Upper lobe of left lung (tissue), 6 donors: ENCODE results near the gene IFITM5. TPM values are rescaled to one million over a fixed set of nuclear protein-coding genes. Genes with fewer than 3 reads are reported as not detected.

Experiments used
- ATAC-seq, 2 donors: fragments of 200-7000 bp; cut with Tn5 transposase; one replicate each; pipeline ENCODE4 v1.9.1; 2022; ENCODE audit warnings: mild to moderate bottlenecking in 2 of 2, moderate library complexity in 2 of 2; ENCODE audit not compliant: low FRiP score in 2 of 2
- DNase-seq, 2 donors: peaks; one replicate each; pipeline ENCODE4 v3.0.0-alpha.2; 2019 to 2020
- H3K27ac ChIP-seq, 4 donors: fragments of 200-600 bp; sonication (generic); one replicate each; pipeline ENCODE4 v1.5.1; 2016 to 2019
- H3K27me3 ChIP-seq, 4 donors: fragments of 200-600 bp; sonication (generic); one replicate each; pipeline ENCODE4 v1.5.1; 2017 to 2019
- H3K36me3 ChIP-seq, 4 donors: fragments of 200-600 bp; sonication (generic); one replicate each; pipeline ENCODE4 v1.5.1; 2016 to 2019
- H3K4me1 ChIP-seq, 4 donors: fragments of 200-600 bp; sonication (generic); one replicate each; pipeline ENCODE4 v1.5.1; 2018 to 2019
- H3K4me3 ChIP-seq, 4 donors: fragments of 200-600 bp; sonication (generic); one replicate each; pipeline ENCODE4 v1.5.1; 2017 to 2019; ENCODE audit warnings: mild to moderate bottlenecking in 2 of 4, moderate library complexity in 1 of 4
- H3K9me3 ChIP-seq, 4 donors: fragments of 200-600 bp; sonication (generic); one replicate each; pipeline ENCODE4 v1.5.1; 2018 to 2019
- EP300 ChIP-seq, 4 donors: sonication (generic); formaldehyde crosslinking; IDR thresholded peaks; one replicate each; pipeline ENCODE4 v1.5.1; 2017; ENCODE audit warnings: antibody characterized with exemption in 4 of 4, control low read depth in 2 of 4
- POLR2A ChIP-seq, 4 donors: fragments of 450-650 bp; IDR thresholded peaks; one replicate each; pipeline ENCODE4 v1.5.1; 2016 to 2017; ENCODE audit warnings: antibody characterized with exemption in 4 of 4, mild to moderate bottlenecking in 2 of 4
- POLR2AphosphoS5 ChIP-seq, 2 donors: sonication (generic); formaldehyde crosslinking; IDR thresholded peaks; one replicate each; pipeline ENCODE4 v1.5.1; 2017; ENCODE audit warnings: antibody characterized with exemption in 2 of 2
- WGBS, 2 donors: methylation state at CpG; one replicate each; pipeline ENCODE4 v1.1.5; 2017 to 2018; 5-methylcytosine and 5-hydroxymethylcytosine counted together
- total RNA-seq, 6 donors: library from RNA; depleted of rRNA in 4 of 6; stranded (reverse); fragments of >200 nt in 4 of 6; gene quantifications; one replicate each; pipeline versions ENCODE4 v1.1.0 to v1.2.1, GENCODE V29; 2016 to 2021
- TF ChIP-seq, protein P1 (sequence below), 6 experiments: fragments of 450-650 bp in 4 of 6; fragments of 200-600 bp in 2 of 6; sonication (generic) in 2 of 6; IDR thresholded peaks; one replicate each; pipeline ENCODE4 v1.5.1; 2016 to 2019; ENCODE audit warnings: antibody characterized with exemption in 6 of 6
- donor health status: DM: no; HTN: no; CAD: no; lungs with moderate emphysema.
- donor health status: DM: no; HTN: yes; CAD: no; lungs with severe emphysema.

IFITM5 gene
- total RNA-seq, 6 donors from 2014 or later, result not detected

DNA sequence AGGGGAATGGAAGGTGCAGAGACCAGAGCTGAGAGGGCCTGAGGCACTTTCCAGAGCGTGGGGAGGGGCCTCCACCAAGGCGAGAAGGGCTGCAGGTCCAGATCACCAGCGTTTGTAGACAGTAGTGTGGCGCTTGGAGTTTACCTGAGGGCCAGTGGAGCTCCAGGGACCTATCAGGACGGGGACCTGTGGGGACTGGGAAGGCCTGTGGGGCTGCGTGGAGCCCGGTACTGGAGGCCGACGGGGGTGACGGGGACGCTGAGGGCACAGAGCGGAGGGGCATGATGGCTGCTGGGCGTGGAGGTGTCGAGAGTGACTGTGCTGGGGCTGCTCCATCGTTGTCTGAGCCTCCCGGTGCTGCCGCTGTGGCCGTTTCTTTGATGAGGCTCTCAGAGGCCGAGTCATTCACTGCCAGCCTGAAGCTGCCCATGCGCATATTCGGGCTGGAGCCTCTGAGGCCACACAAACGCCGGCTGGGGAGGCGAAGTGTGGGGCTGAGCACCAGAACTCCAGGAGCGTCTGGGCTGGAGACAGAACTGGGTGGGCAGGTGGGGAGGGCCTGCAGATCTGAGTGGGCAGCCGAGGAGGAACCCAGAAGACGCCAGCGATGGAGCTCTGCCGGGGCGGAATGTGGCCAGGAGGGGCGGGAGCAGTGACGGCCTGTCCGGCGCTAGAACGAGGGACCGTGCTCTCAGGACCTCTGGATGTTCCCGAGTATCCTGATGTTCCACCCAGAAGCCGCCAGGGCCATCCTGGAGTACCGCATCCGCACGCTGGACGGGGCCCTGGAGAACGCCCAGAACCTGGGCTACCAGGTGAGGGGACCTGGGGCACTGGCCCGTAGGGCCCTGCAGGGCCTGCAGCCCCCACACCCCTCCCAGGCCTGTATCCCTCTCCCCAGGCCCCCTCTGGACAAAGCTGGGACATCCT lies 7.8 kb downstream of the IFITM5 start:
- ATAC-seq (no peak), DNase-seq (peak in 1 of 2 donors; percentile 76)
- H3K27me3 ChIP-seq, result no peaks in the 10 kb centered on the region
- 93% methylated on average over 30 to 41 of the region's 44 CpGs for WGBS, 2 donors
- peaks cover 0 to 33% (median 17%) of the 10 kb centered on the region in 4 donors for H3K36me3 ChIP-seq
- TF ChIP-seq POLR2AphosphoS5 (IDR thresholded peaks at IDR 0.05), result no peak
- no peak for TF ChIP-seq POLR2A (IDR thresholded peaks at IDR 0.05)
- TF ChIP-seq, protein P1, sequence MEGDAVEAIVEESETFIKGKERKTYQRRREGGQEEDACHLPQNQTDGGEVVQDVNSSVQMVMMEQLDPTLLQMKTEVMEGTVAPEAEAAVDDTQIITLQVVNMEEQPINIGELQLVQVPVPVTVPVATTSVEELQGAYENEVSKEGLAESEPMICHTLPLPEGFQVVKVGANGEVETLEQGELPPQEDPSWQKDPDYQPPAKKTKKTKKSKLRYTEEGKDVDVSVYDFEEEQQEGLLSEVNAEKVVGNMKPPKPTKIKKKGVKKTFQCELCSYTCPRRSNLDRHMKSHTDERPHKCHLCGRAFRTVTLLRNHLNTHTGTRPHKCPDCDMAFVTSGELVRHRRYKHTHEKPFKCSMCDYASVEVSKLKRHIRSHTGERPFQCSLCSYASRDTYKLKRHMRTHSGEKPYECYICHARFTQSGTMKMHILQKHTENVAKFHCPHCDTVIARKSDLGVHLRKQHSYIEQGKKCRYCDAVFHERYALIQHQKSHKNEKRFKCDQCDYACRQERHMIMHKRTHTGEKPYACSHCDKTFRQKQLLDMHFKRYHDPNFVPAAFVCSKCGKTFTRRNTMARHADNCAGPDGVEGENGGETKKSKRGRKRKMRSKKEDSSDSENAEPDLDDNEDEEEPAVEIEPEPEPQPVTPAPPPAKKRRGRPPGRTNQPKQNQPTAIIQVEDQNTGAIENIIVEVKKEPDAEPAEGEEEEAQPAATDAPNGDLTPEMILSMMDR (IDR thresholded peaks at IDR 0.05), result no peak
- TF ChIP-seq EP300 (IDR thresholded peaks at IDR 0.05), result no peak
- no peaks in the 10 kb centered on the region for H3K9me3 ChIP-seq
- no peak overlapping the region for H3K27ac ChIP-seq
- H3K4me1 ChIP-seq, result peaks cover 14 to 25% (median 21%) of the 10 kb centered on the region in 4 donors
- no peak overlapping the region for H3K4me3 ChIP-seq

DNA sequence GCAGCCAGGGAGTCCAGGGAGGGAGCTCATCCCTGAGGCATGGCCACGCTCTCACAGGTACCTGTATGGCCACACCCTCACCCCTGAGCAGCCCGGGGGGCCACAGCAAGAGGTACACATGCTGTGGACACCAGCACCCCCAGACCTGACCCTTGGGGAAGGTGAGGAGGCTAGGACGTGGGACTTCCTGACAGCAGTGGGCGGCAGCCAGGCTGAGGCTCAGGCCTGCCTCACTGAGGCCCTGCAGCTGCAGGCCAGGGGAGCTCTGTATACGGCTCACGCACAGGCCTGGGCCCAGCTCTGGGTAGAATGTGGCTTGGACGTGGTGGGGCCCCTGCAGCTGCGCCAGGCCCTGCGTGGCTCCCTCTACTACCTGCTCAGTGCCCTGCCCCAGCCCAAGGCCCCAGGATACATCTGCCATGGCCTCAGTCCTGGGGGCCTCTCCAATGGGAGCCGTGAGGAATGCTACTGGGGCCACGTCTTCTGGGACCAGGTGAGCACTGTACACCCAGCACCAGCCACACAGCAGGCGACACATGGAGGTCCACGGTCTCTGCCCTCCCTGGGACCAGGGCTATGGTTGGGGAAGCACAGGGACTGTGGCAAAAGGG lies 8.6 kb downstream of the IFITM5 start:
- no peak for ATAC-seq
- no peak for TF ChIP-seq EP300 (IDR thresholded peaks at IDR 0.05)
- TF ChIP-seq POLR2A (IDR thresholded peaks at IDR 0.05), result no peak
- TF ChIP-seq POLR2AphosphoS5 (IDR thresholded peaks at IDR 0.05), result no peak
- TF ChIP-seq, protein P1 (IDR thresholded peaks at IDR 0.05), result no peak
- H3K27ac ChIP-seq, result peak overlapping the region in 1 of 4 donors; percentile 81
- H3K36me3 ChIP-seq, result peaks cover 0 to 33% (median 17%) of the 10 kb centered on the region in 4 donors
- 89% methylated on average over 13 of the region's 13 CpGs; no CpG with 5 or more reads in 1 of the 2 donors for whole genome bisulfite sequencing, 2 donors
- no peaks in the 10 kb centered on the region for H3K27me3 ChIP-seq
- no peaks in the 10 kb centered on the region for H3K9me3 ChIP-seq
- no peak overlapping the region for H3K4me3 ChIP-seq
- H3K4me1 ChIP-seq, result peaks cover 14 to 25% (median 21%) of the 10 kb centered on the region in 4 donors
- peak in 1 of 2 donors; percentile 67 for DNase-seq

DNA sequence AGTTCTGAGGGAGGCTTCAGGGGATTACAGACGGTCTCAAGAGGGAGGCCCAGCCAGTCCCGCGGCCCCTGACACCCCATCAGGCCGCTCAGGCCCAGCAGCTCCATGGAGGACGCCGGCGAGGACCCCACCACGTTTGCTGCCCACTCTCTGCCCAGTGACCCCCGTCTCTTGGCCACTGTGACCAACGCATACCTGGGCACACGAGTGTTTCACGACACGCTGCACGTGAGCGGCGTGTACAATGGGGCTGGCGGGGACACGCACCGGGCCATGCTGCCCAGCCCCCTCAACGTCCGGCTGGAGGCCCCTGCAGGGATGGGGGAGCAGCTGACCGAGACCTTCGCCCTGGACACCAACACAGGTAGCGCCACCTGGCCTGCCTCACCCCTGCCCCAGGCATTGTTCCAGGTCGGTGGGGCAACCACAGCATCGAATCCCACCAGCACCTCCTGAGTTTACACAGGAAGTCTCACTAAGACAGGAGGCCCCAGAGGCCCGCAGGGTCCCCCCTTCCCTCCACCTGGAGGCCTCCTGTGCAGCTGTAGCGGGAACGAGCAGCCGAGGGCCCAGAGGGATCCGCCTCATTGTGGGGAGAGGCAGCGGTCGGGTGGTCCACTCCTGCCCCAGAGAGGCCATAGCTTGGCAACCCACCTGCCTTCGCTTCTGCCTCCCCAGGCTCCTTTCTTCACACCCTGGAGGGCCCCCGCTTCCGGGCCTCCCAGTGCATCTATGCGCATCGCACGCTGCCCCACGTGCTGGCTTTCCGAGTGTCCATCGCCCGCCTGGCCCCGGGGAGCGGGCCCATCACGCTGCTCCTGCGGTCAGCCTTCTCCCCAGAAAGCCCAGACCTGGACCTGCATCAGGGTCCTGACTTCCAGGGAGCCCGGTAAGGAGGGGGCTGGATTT lies 9.4 kb downstream of the IFITM5 start:
- H3K27ac ChIP-seq, result peak overlapping the region; percentile 81 to 91 (median 81)
- H3K27me3 ChIP-seq, result no peaks in the 10 kb centered on the region
- 82 to 92% methylated on average over 26 to 48 of the region's 48 CpGs for WGBS, 2 donors
- H3K4me3 ChIP-seq, result peak overlapping the region in 3 of 4 donors; percentile 82 to 88 (median 83)
- H3K4me1 ChIP-seq, result peaks cover 14 to 25% (median 21%) of the 10 kb centered on the region in 4 donors
- peak; percentile 19 to 76 for DNase-seq
- no peak for ATAC-seq
- no peaks in the 10 kb centered on the region for H3K9me3 ChIP-seq
- TF ChIP-seq EP300 (IDR thresholded peaks at IDR 0.05) (no peak), POLR2AphosphoS5 (IDR thresholded peaks at IDR 0.05) (no peak), POLR2A (IDR thresholded peaks at IDR 0.05) (no peak)
- H3K36me3 ChIP-seq, result peaks cover 0 to 32% (median 17%) of the 10 kb centered on the region in 4 donors

DNA sequence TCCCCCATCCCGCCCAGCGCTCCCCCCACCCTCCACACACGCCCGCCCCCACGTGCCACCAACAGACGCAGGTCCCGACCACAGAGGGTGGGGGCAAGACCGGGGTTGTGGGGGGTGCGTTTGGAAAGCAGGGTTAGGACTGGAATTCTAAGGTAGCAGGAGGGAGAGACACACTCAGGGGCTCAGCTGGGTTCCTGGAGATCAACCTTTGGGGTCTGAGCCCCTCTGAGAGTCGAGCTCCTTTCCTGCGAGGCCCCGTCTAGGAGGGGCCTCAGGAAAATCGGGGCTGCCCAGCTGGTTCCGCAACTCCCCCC lies 10.0 kb downstream of the IFITM5 start:
- ATAC-seq (peak in 1 of 2 donors; percentile 1), DNase-seq (no peak)
- TF ChIP-seq POLR2AphosphoS5 (IDR thresholded peaks at IDR 0.05) (no peak), EP300 (IDR thresholded peaks at IDR 0.05) (no peak), POLR2A (IDR thresholded peaks at IDR 0.05) (no peak)
- TF ChIP-seq, protein P1 (IDR thresholded peaks at IDR 0.05), result no peak
- 24% methylated on average over 6 of the region's 14 CpGs; no CpG with 5 or more reads in 1 of the 2 donors for WGBS, 2 donors
- no peaks in the 10 kb centered on the region for H3K27me3 ChIP-seq
- peaks cover 14 to 25% (median 21%) of the 10 kb centered on the region in 4 donors for H3K4me1 ChIP-seq
- H3K9me3 ChIP-seq, result no peaks in the 10 kb centered on the region
- H3K27ac ChIP-seq, result peak overlapping the region; percentile 81 to 91 (median 81)
- H3K36me3 ChIP-seq, result peaks cover 0 to 26% (median 14%) of the 10 kb centered on the region in 4 donors
- H3K4me3 ChIP-seq, result peak overlapping the region; percentile 35 to 88 (median 82)
